Measurements from ENCODE around the gene APEX1.

APEX1 gene

GRCh38 chr14:20456971-20457370 is 1.9 kb downstream of the APEX1 start:
- peaks cover 30 to 40% of the 10 kb centered on the region in 2 donors for H3K36me3 ChIP-seq (ENCODE audit: control insufficient read depth in 2 of 2, insufficient read depth in 2 of 2, low read length in 2 of 2)
- no peak overlapping the region for H3K4me3 ChIP-seq (ENCODE audit: low read length in 2 of 2)
- H3K9me3 ChIP-seq (ENCODE audit: control insufficient read depth in 2 of 2, low read length in 2 of 2), result no peaks in the 10 kb centered on the region
- no peaks in the 10 kb centered on the region for H3K27me3 ChIP-seq (ENCODE audit: control insufficient read depth in 2 of 2, insufficient read depth in 2 of 2, low read length in 2 of 2)
- H3K9ac ChIP-seq (ENCODE audit: low read depth in 1 of 2, low read length in 2 of 2), result no peak overlapping the region
- H3K4me1 ChIP-seq (ENCODE audit: control insufficient read depth in 2 of 2, insufficient read depth in 2 of 2, low read length in 2 of 2), result peaks cover 24 to 32% of the 10 kb centered on the region in 2 donors
- H3K27ac ChIP-seq (ENCODE audit: low read depth in 2 of 2, low read length in 2 of 2), result no peak overlapping the region

GRCh38 chr14:20458031-20458789 is 3.2 kb downstream of the APEX1 start:
- H3K4me1 ChIP-seq (ENCODE audit: control insufficient read depth in 2 of 2, insufficient read depth in 2 of 2, low read length in 2 of 2), result peaks cover 27 to 35% of the 10 kb centered on the region in 2 donors
- no peaks in the 10 kb centered on the region for H3K9me3 ChIP-seq (ENCODE audit: control insufficient read depth in 2 of 2, low read length in 2 of 2)
- no peak overlapping the region for H3K27ac ChIP-seq (ENCODE audit: low read depth in 2 of 2, low read length in 2 of 2)
- peaks cover 26 to 34% of the 10 kb centered on the region in 2 donors for H3K36me3 ChIP-seq (ENCODE audit: control insufficient read depth in 2 of 2, insufficient read depth in 2 of 2, low read length in 2 of 2)
- H3K9ac ChIP-seq (ENCODE audit: low read depth in 1 of 2, low read length in 2 of 2), result no peak overlapping the region
- no peaks in the 10 kb centered on the region for H3K27me3 ChIP-seq (ENCODE audit: control insufficient read depth in 2 of 2, insufficient read depth in 2 of 2, low read length in 2 of 2)
- no peak overlapping the region for H3K4me3 ChIP-seq (ENCODE audit: low read length in 2 of 2)

- H3K9me3 ChIP-seq (ENCODE audit: control insufficient read depth in 2 of 2, low read length in 2 of 2), result no peaks in the 10 kb centered on the region
- peaks cover 22 to 26% of the 10 kb centered on the region in 2 donors for H3K4me1 ChIP-seq (ENCODE audit: control insufficient read depth in 2 of 2, insufficient read depth in 2 of 2, low read length in 2 of 2)
- peak overlapping the region; percentile 97 to 98 for H3K27ac ChIP-seq (ENCODE audit: low read depth in 2 of 2, low read length in 2 of 2)
- peaks cover 26 to 34% of the 10 kb centered on the region in 2 donors for H3K36me3 ChIP-seq (ENCODE audit: control insufficient read depth in 2 of 2, insufficient read depth in 2 of 2, low read length in 2 of 2)
- peak overlapping the region; percentile 84 to 91 for H3K4me3 ChIP-seq (ENCODE audit: low read length in 2 of 2)
- peak overlapping the region; percentile 76 to 94 for H3K9ac ChIP-seq (ENCODE audit: low read depth in 1 of 2, low read length in 2 of 2)
- no peaks in the 10 kb centered on the region for H3K27me3 ChIP-seq (ENCODE audit: control insufficient read depth in 2 of 2, insufficient read depth in 2 of 2, low read length in 2 of 2)
Measured at GRCh38 chr14:20460458-20461224, 5.6 kb downstream of the APEX1 start.

GRCh38 chr14:20461225-20462141 is 6.5 kb downstream of the APEX1 start, which contains the start of gene PIP4P1:
Gene PIP4P1, minus strand, starts transcription at chr14:20461434. Its CDS starts 109 bp downstream, at chr14:20461325.
- no peaks in the 10 kb centered on the region for H3K9me3 ChIP-seq (ENCODE audit: control insufficient read depth in 2 of 2, low read length in 2 of 2)
- H3K27ac ChIP-seq (ENCODE audit: low read depth in 2 of 2, low read length in 2 of 2), result peak within 1 kb of the TSS; percentile 97 to 98
- peaks cover 26 to 34% of the 10 kb centered on the region in 2 donors for H3K36me3 ChIP-seq (ENCODE audit: control insufficient read depth in 2 of 2, insufficient read depth in 2 of 2, low read length in 2 of 2)
- H3K27me3 ChIP-seq (ENCODE audit: control insufficient read depth in 2 of 2, insufficient read depth in 2 of 2, low read length in 2 of 2), result no peaks in the 10 kb centered on the region
- H3K4me1 ChIP-seq (ENCODE audit: control insufficient read depth in 2 of 2, insufficient read depth in 2 of 2, low read length in 2 of 2), result peaks cover 15 to 18% of the 10 kb centered on the region in 2 donors
- H3K9ac ChIP-seq (ENCODE audit: low read depth in 1 of 2, low read length in 2 of 2), result peak within 1 kb of the TSS; percentile 76 to 94
- H3K4me3 ChIP-seq (ENCODE audit: low read length in 2 of 2), result peak within 1 kb of the TSS; percentile 84 to 91

GRCh38 chr14:20468764-20469241 is 13.8 kb downstream of the APEX1 start:
- Histone ChIP-seq H3K36me3 (ENCODE audit: control insufficient read depth in 2 of 2, insufficient read depth in 2 of 2, low read length in 2 of 2) (peaks cover 12 to 15% of the 10 kb centered on the region in 2 donors), H3K4me1 (ENCODE audit: control insufficient read depth in 2 of 2, insufficient read depth in 2 of 2, low read length in 2 of 2) (peaks cover 7 to 16% of the 10 kb centered on the region in 2 donors), H3K9ac (ENCODE audit: low read depth in 1 of 2, low read length in 2 of 2) (peak overlapping the region; percentile 29 to 91), H3K9me3 (ENCODE audit: control insufficient read depth in 2 of 2, low read length in 2 of 2) (no peaks in the 10 kb centered on the region), H3K4me3 (ENCODE audit: low read length in 2 of 2) (peak overlapping the region; percentile 95), H3K27ac (ENCODE audit: low read depth in 2 of 2, low read length in 2 of 2) (peak overlapping the region; percentile 93 to 95), H3K27me3 (ENCODE audit: control insufficient read depth in 2 of 2, insufficient read depth in 2 of 2, low read length in 2 of 2) (no peaks in the 10 kb centered on the region)

- H3K4me1 ChIP-seq (ENCODE audit: control insufficient read depth in 2 of 2, insufficient read depth in 2 of 2, low read length in 2 of 2), result peaks cover 7 to 16% of the 10 kb centered on the region in 2 donors
- peak within 1 kb of the TSS; percentile 93 to 95 for H3K27ac ChIP-seq (ENCODE audit: low read depth in 2 of 2, low read length in 2 of 2)
- H3K36me3 ChIP-seq (ENCODE audit: control insufficient read depth in 2 of 2, insufficient read depth in 2 of 2, low read length in 2 of 2), result peaks cover 18 to 20% of the 10 kb centered on the region in 2 donors
- H3K9me3 ChIP-seq (ENCODE audit: control insufficient read depth in 2 of 2, low read length in 2 of 2), result no peaks in the 10 kb centered on the region
- H3K4me3 ChIP-seq (ENCODE audit: low read length in 2 of 2), result peak within 1 kb of the TSS; percentile 95
- peak within 1 kb of the TSS; percentile 91 to 94 for H3K9ac ChIP-seq (ENCODE audit: low read depth in 1 of 2, low read length in 2 of 2)
- H3K27me3 ChIP-seq (ENCODE audit: control insufficient read depth in 2 of 2, insufficient read depth in 2 of 2, low read length in 2 of 2), result no peaks in the 10 kb centered on the region
Measured at GRCh38 chr14:20469242-20469889, 14.3 kb downstream of the APEX1 start, which contains the start of gene PNP. Gene PNP, plus strand, starts transcription at chr14:20469406. Its CDS starts 119 bp downstream, at chr14:20469525.

- Histone ChIP-seq H3K4me3 (ENCODE audit: low read length in 2 of 2) (peak overlapping the region; percentile 95), H3K9ac (ENCODE audit: low read depth in 1 of 2, low read length in 2 of 2) (peak overlapping the region; percentile 91 to 94), H3K9me3 (ENCODE audit: control insufficient read depth in 2 of 2, low read length in 2 of 2) (no peaks in the 10 kb centered on the region), H3K27ac (ENCODE audit: low read depth in 2 of 2, low read length in 2 of 2) (peak overlapping the region; percentile 93 to 95), H3K4me1 (ENCODE audit: control insufficient read depth in 2 of 2, insufficient read depth in 2 of 2, low read length in 2 of 2) (peaks cover 7 to 16% of the 10 kb centered on the region in 2 donors), H3K36me3 (ENCODE audit: control insufficient read depth in 2 of 2, insufficient read depth in 2 of 2, low read length in 2 of 2) (peaks cover 24 to 27% of the 10 kb centered on the region in 2 donors), H3K27me3 (ENCODE audit: control insufficient read depth in 2 of 2, insufficient read depth in 2 of 2, low read length in 2 of 2) (no peaks in the 10 kb centered on the region)
Measured at GRCh38 chr14:20469890-20470602, 15.0 kb downstream of the APEX1 start.

GRCh38 chr14:20470603-20470901 is 15.5 kb downstream of the APEX1 start:
- Histone ChIP-seq H3K9me3 (ENCODE audit: control insufficient read depth in 2 of 2, low read length in 2 of 2) (no peaks in the 10 kb centered on the region), H3K4me1 (ENCODE audit: control insufficient read depth in 2 of 2, insufficient read depth in 2 of 2, low read length in 2 of 2) (peaks cover 7 to 16% of the 10 kb centered on the region in 2 donors), H3K27ac (ENCODE audit: low read depth in 2 of 2, low read length in 2 of 2) (peak overlapping the region; percentile 93 to 95), H3K9ac (ENCODE audit: low read depth in 1 of 2, low read length in 2 of 2) (peak overlapping the region; percentile 91 to 94), H3K4me3 (ENCODE audit: low read length in 2 of 2) (peak overlapping the region; percentile 95), H3K27me3 (ENCODE audit: control insufficient read depth in 2 of 2, insufficient read depth in 2 of 2, low read length in 2 of 2) (no peaks in the 10 kb centered on the region), H3K36me3 (ENCODE audit: control insufficient read depth in 2 of 2, insufficient read depth in 2 of 2, low read length in 2 of 2) (peaks cover 28 to 32% of the 10 kb centered on the region in 2 donors)
